Activated CD4-positive, alpha-beta T cell treated with anti-CD3 and anti-CD28 coated beads for 4 hours (primary cell): ENCODE data around the gene ANP32A.
A peak's percentile ranks its signal among the peaks of the same experiment; 100 is the strongest.
"Not testable (repeated sequence)": the region's sequence is repeated elsewhere in the genome, so short reads cannot be mapped to it uniquely, and the experiment has no call there.

Experiments used
- DNase-seq, 2 donors: peaks; one replicate each; pipeline ENCODE4 v3.0.0-alpha.2; 2020

ANP32A gene

GRCh38 chr15:68820295-68821189, at the start of gene ANP32A:
Gene ANP32A (minus strand): TSS chr15:68820895. CDS start chr15:68820751, 144 bp downstream.
- peak; percentile 97 to 98 for DNase-seq

GRCh38 chr15:68868296-68868695, 47.6 kb upstream of the ANP32A start:
- no peak for DNase-seq

GRCh38 chr15:68862415-68862814, 41.7 kb upstream of the ANP32A start:
- no peak for DNase-seq

DNA sequence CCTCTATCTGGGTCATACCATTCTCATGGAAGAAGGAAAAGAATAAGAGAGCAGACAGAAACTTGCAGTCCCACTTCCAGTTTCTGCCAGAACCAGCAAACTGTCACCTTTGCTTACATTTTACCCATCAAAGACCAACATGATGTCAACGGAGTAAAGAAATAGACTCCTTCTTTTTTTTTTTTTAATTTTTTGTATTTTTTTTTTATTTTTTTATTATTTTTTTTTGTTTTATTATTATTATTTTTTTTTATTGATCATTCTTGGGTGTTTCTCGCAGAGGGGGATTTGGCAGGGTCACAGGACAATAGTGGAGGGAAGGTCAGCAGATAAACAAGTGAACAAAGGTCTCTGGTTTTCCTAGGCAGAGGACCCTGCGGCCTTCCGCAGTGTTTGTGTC, 38.0 kb upstream of the ANP32A start:
- not testable (repeated sequence) for DNase-seq

DNA sequence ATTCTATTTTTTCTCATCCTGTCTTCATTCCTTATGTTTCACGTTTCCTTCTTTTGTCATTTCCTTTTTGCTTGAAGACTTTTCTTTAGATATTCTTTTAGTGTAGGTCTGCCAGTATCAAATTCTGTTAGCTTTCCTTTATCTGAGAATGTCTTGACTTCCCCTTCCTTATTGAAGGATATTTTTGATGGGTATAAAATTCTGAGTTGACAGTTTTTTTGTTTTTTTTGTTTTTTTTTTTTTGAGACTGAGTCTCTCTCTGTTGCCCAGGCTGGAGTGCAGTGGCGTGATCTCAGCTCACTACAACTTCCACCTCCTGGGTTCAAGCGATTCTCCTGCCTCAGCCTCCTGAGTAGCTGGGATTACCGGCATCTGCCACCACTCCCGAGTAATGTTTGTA, 36.7 kb upstream of the ANP32A start:
- not testable (repeated sequence) for DNase-seq

GRCh38 chr15:68852461-68852860, 31.8 kb upstream of the ANP32A start:
- DNase-seq: no peak

DNA sequence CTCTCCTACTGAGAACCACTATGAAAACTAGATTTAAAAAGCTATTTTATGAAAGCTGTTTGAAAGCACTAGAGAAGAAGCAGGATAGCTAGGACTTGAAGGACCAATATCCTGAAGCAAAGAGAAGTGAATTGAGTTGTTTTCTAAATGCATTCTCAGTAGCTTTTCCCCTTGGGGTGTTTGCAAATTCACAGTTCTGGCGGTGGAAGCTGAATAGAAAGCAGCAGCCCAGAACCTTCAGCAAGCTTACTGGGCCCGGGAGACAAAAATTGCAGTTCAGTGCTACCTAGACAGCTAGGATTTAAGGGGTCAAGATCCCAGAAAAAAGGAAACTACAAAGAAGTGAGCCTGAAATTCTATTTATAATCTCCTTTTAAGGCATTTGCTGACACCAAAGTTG, 31.3 kb upstream of the ANP32A start:
- no peak for DNase-seq

DNA sequence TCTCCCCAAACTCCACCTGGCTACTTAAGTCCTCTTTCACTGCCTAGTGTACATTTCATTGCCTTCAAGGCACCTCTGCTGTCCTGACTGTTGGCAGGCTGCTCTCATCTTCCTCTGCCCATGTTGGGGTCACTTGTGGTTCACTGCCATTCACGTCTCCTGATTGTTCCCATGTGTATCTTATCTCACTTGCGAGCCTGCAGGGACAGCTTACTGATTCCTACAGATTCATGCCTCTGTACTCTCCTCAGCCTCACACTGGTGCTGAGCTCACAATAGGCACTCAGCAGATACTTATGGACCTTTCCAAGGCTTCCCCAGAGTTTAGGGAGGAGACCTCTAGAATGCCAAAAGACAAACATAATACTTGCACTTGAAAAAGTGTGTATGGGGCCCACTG, 28.8 kb upstream of the ANP32A start:
- no peak for DNase-seq

DNA sequence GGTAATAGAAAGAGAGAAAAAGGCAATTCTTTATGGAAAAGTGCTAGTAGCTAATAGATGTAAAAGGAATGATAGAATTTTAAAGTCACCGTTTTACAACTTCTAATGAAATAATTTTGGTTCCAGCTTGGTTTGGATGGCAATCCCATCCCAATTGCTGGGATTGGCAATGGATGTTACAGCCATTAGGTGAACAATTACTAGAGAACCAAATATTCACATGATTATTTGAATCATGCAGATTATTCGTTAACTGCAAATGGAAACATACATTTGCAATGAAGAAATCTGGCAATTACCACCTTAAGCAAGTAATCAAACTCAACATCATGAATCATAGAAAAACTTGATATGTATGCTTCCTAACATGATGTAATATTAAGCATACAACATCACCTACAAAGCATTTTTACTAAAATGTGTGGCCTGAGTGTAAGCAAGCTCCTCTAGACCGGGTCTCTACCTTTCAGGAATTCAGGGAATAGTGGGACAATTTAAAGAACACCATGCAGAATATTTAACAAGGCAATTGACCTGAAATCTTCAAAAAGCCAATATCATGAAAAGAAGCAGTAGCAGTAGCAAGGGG, 26.2 kb upstream of the ANP32A start:
- DNase-seq: no peak

DNA sequence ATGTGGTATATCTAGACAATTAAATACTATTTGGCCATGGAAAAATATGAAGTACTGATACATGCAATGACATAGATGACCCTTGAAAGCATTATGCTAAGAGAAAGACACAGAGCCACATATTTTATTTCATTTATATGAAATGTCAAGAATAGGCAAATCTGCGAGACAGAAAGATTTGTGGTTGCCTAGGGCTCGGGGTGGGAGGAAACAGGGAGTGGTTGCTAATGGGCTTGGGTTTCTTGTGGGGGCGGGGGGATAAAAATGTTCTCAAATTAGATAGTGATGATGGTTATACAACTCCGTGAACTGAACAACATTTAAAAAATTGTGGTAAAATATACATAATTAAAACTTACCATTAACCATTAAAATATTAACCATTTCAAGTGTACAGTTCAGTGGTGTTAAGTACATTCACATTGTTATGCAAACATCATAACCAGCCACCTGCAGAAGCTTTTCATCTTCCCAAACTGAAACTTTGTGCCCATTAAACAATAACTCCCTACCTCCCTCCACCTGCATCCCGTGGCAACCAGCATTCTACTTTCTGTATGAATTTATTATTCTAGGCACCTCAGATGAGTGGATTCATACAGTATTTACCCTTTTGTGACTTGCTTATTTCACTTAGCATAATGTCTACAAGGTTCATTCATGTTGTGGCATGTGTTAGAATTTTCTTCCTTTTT, 24.3 kb upstream of the ANP32A start:
- DNase-seq: no peak

DNA sequence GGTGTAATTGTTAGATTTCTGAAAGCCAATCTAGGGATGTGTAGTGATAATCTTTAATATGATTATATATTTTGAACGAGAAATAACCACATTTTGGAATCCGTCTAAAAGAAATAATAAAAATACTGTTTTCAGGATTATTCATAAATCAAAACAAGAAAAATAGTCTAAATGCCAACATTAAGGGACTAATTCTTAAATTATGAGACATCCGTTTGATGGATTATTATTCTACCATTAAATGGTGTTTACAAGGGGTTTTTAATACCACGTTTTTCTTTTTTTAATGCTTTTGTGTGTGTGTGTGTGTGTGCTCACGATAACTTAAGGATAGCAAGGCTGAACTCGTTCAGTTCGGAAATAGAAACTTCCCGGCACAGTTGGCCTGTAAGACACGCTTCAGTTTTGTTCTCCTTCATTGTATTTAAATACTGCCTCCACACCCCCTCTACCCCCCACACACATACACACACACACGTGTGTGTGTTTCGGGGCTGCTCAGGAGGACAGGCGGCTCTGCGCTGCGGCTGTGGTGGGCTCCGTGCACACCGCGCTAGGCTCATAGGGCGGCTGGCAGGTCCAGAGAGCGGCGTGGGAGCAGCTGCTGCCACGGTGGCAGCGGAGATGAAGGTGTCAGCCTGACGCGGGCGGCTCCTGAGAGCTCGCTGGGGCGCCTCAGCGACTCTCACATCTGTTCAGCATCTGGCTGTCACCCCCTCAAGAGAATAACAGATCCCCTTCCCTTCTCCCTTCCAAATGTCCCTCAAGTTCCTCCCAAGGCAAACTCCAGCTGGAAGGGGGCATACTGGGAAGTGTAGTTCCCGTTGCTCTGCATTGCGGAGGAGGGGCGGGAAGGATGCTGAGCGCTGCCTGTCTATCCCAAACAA, 23.0 kb upstream of the ANP32A start:
- DNase-seq: peak; percentile 20 to 28

DNA sequence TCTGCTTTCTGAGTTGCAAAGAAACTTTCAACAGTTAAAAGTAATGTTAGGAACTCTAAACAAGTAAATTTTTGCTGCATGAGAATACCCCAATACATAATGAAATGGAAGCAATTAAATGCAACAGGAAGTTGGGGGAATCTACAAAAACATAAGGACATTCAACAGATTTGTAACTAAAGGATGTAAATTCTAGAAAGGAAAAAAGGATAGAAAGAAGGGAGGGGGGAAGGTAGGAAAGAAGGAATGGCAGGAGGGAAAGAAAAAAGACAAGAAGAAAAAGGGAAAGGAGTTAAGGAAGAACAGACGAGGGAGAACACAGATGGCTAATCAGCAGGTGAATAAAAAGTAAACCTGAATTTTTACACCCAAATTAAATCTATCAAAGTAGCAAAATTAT, 22.3 kb upstream of the ANP32A start:
- DNase-seq: no peak

DNA sequence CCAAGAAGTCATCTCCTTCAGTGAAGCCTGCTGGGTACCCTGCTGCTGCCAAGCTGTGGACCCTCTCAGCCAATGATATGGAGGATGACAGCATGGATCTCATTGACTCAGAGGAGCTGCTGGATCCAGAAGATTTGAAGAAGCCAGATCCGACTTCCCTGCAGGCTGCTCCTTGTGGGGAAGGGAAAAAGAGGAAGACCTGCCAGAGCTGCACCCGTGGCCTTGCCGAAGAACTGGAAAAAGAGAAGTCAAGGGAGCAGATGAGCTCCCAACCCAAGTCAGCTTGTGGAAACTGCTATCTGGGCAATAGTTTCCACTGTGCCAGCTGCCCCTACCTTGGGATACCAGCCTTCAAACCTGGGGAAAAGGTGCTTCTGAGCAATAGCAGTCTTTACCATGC, 13.7 kb upstream of the ANP32A start:
- no peak for DNase-seq

- no peak for DNase-seq
Measured at GRCh38 chr15:68833700-68834331, 13.1 kb upstream of the ANP32A start.

- no peak for DNase-seq
Measured at GRCh38 chr15:68830141-68830785, 9.6 kb upstream of the ANP32A start.

GRCh38 chr15:68829068-68829467, 8.4 kb upstream of the ANP32A start:
- DNase-seq: peak in 1 of 2 donors; percentile 13

GRCh38 chr15:68823561-68823960, 2.9 kb upstream of the ANP32A start:
- DNase-seq: no peak

DNA sequence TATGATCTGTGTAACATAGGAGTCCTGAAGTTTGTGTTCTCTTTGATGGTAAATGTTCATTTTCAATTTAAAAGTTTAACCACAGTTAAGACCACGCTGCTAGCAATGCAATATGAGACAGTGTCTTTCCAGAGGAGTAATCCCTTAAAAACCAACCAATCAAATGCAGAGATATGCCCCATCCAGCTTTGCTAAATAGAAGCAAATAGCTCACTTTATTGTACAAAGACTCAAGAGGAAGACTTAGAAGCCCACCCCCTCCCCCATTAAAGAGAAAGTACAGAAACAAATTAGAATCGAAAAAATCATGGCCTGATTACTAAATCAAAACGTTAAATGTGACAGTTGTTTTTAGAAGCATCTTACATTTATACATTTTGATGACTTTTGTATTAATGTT, 2.1 kb upstream of the ANP32A start:
- no peak for DNase-seq

DNA sequence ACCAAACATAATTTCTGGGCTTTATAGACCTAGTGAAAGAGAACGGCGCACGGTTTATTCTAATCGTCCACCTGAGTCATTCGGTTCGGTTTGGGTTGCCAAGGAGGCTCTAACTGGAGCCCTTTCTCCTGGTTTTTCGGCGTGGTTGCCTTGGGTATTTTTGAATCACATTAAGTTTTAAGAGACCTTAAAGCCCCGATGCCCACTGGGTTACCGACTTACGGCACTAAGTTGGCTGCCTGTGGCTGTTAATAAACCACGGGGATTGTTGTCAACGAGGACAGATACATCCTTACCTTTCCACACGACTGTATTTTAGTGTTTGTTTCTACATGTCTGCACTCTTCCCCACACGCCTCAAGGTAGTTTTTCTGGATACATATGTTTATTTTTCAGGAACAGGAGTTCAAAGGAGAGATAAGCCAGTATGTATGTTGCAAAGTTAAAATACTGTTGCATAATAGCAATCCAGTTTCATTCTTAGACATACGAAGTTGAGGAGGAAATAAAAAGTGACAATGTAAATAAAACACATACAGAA, 1.2 kb upstream of the ANP32A start:
- no peak for DNase-seq

DNA sequence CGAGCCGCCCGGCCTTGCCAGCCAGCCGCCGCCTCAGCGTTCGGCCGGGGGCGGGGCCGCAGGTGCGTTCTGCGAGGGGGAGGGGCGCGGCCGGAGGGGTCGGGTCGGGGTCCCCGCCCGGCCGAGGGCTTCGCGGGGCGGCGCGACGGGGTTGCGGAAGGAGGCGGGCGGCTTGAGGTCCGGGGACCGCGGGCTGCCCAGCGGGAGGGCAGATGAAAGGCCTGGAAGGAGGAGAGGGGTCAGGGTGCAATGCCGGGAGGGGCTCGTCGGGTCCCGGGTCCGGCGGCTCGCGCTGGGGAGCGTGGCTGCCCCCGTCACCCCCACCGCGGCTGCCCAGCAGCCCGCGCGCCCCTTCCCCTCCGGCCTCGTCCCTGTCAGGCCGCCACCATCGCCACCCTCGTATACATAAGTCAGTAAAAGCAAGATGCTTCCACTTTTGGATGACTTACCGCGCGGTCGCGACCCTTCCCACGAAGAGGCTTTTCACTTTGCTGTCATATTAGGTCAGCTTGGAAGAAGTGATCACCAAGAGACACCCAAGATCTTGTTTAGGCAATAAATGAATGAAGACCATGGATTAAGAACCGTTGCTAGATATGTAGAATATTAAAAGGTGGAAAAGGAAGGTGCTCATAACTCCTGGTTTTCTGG, 620 bp upstream of the ANP32A start:
- peak in 1 of 2 donors; percentile 13 for DNase-seq
